Activated CD4-positive, alpha-beta memory T cell treated with anti-CD3 and anti-CD28 coated beads, Interleukin-2, amount 10 ng/mL, durations not matched to agents 7 days and 5 days (primary cell): ENCODE results near the gene KLLN. TPM values are rescaled to one million over a fixed set of nuclear protein-coding genes. Genes with fewer than 3 reads are reported as not detected.
"Not testable (repeated sequence)": the region's sequence is repeated elsewhere in the genome, so short reads cannot be mapped to it uniquely, and the experiment has no call there.

Experiments
- CTCF ChIA-PET: fragments of 350-600 bp; sonication (Branson Sonifier 250); formaldehyde crosslinking; loops from one replicate; lab custom pipeline; 2021; ENCODE audit warnings: antibody characterized with exemption, inconsistent platforms; lab: Charles Lee
- POLR2A ChIA-PET: fragments of 350-600 bp; sonication (Branson Sonifier 250); formaldehyde crosslinking; loops from one replicate; lab custom pipeline; 2021; ENCODE audit warnings: antibody characterized with exemption; lab: Charles Lee
- DNase-seq: peaks from one replicate; pipeline ENCODE4 v3.0.0-alpha.2; 2020
- H3K27ac Mint-ChIP-seq: one replicate; pipeline ENCODE4 v1.8.0; 2021; ENCODE audit warnings: mild to moderate bottlenecking, mixed read lengths
- H3K27me3 Mint-ChIP-seq: one replicate; pipeline ENCODE4 v1.8.0; 2021; ENCODE audit warnings: mixed read lengths
- H3K36me3 Mint-ChIP-seq: one replicate; pipeline ENCODE4 v1.8.0; 2021; ENCODE audit warnings: low read depth, mixed read lengths
- H3K4me1 Mint-ChIP-seq: one replicate; pipeline ENCODE4 v1.8.0; 2021; ENCODE audit warnings: mixed read lengths
- H3K4me3 Mint-ChIP-seq: one replicate; pipeline ENCODE4 v1.8.0; 2021; ENCODE audit warnings: mild to moderate bottlenecking, mixed read lengths
- H3K9me3 Mint-ChIP-seq: one replicate; pipeline ENCODE4 v1.8.0; 2021; ENCODE audit warnings: mixed read lengths
- total RNA-seq, 2 experiments: library from RNA; stranded (reverse); gene quantifications; one replicate each; pipeline ENCODE4 v1.2.3, GENCODE V29; 2021

KLLN gene
- total RNA-seq, 2 experiments from 2014 or later = 0.81 to 0.95 TPM

- peaks cover 2% of the 10 kb centered on the region for H3K9me3 Mint-ChIP-seq
- H3K36me3 Mint-ChIP-seq = peaks cover 3% of the 10 kb centered on the region
- no peak overlapping the region for H3K4me3 Mint-ChIP-seq
- ChIA-PET CTCF (interaction anchor here (1.2 kb wide), 1 partner anchor 753 kb away, joined by 3 read pairs; the partner anchor contains the start of gene RNLS), POLR2A (interaction anchor here (1.0 to 1.4 kb wide), 2 partner anchors 10 to 12 kb away, joined by 3 to 5 read pairs; partner anchors contain the start of gene ATAD1)
- no peak for DNase-seq
- H3K27ac Mint-ChIP-seq = no peak overlapping the region
- H3K4me1 Mint-ChIP-seq = peaks cover 18% of the 10 kb centered on the region
- H3K27me3 Mint-ChIP-seq = peaks cover 2% of the 10 kb centered on the region
Measured at GRCh38 chr10:87829986-87830729, 33.2 kb downstream of the KLLN start.

DNA sequence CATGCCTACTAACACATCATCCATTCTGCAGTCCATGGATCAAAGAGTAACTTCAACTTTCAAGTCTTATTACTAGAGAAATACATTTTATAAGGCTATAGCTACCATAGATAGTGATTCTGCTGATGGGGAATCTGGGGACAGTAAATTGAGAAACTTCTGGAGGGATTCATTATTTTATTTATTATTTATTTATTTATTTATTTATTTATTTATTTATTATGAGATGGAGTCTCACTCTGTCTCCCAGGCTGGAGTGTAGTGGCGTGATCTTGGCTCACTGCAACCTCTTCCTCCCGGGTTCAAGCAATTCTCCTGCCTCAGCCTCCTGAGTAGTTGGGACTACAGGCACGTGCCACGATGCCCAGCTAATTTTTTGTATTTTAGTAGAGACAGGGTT lies 34.3 kb downstream of the KLLN start:
- H3K27me3 Mint-ChIP-seq, DNase-seq, H3K36me3 Mint-ChIP-seq, H3K4me3 Mint-ChIP-seq, H3K27ac Mint-ChIP-seq, H3K9me3 Mint-ChIP-seq: not testable (repeated sequence)
- H3K4me1 Mint-ChIP-seq = peaks cover 18% of the 10 kb centered on the region
- ChIA-PET POLR2A (interaction anchor here (2.3 kb wide), 1 partner anchor 11 kb away, joined by 9 read pairs; the partner anchor contains the start of gene ATAD1), CTCF (interaction anchor here (0.6 kb wide), 1 partner anchor 11 kb away, joined by 3 read pairs; the partner anchor contains the start of gene ATAD1)

GRCh38 chr10:87827681-87828080 lies 35.7 kb downstream of the KLLN start:
- Mint-ChIP-seq H3K4me3 (no peak overlapping the region), H3K27ac (no peak overlapping the region), H3K9me3 (peaks cover 2% of the 10 kb centered on the region), H3K4me1 (peaks cover 18% of the 10 kb centered on the region), H3K36me3 (peaks cover 3% of the 10 kb centered on the region), H3K27me3 (peaks cover 3% of the 10 kb centered on the region)
- CTCF ChIA-PET = interaction anchor here (0.8 kb wide), 1 partner anchor 8 kb away, joined by 3 read pairs; no protein-coding TSS in a partner anchor
- no peak for DNase-seq
- POLR2A ChIA-PET = interaction anchor here (2.3 kb wide), 1 partner anchor 10 kb away, joined by 9 read pairs; the partner anchor contains the start of gene ATAD1

- Mint-ChIP-seq H3K9me3 (peaks cover 2% of the 10 kb centered on the region), H3K4me3 (no peak overlapping the region), H3K27ac (no peak overlapping the region), H3K27me3 (peaks cover 5% of the 10 kb centered on the region), H3K36me3 (peaks cover 3% of the 10 kb centered on the region), H3K4me1 (peaks cover 18% of the 10 kb centered on the region)
- ChIA-PET CTCF (no interaction called here), POLR2A (no interaction called here)
- DNase-seq = no peak
Measured at GRCh38 chr10:87826653-87827052, 36.7 kb downstream of the KLLN start.

DNA sequence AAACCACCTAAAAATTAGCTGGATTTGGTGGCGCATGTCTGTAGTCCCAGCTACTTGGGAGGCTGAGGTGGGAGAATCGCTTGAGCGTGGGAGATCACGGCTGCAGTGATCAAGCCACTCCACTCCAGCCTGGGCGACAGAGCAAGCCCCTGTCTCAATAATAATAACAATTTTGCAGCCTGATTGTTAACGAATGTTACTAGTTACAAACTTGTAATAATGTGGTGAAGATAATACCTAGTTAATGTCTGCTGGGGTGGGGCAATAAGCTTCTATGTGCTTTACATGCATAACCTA lies 44.1 kb downstream of the KLLN start:
- Mint-ChIP-seq H3K36me3 (peaks cover 15% of the 10 kb centered on the region), H3K9me3 (no peaks in the 10 kb centered on the region), H3K27me3 (peaks cover 5% of the 10 kb centered on the region), H3K4me3 (peak overlapping the region; percentile 55), H3K27ac (peak overlapping the region; percentile 31), H3K4me1 (peaks cover 32% of the 10 kb centered on the region)
- DNase-seq = no peak
- CTCF ChIA-PET = interaction anchor here (0.6 to 2.4 kb wide), 7 partner anchors 8 to 763 kb away, joined by 3 to 10 read pairs (median 4); partner anchors contain the start of genes KLLN, PTEN and RNLS
- POLR2A ChIA-PET = interaction anchor here (0.6 to 3.5 kb wide), 8 partner anchors 11 to 1171 kb away, joined by 3 to 74 read pairs (median 6); partner anchors contain the start of genes FAS, KLLN and PTEN

- peaks cover 5% of the 10 kb centered on the region for H3K27me3 Mint-ChIP-seq
Measured at GRCh38 chr10:87818505-87819288, 44.6 kb downstream of the KLLN start.

DNA sequence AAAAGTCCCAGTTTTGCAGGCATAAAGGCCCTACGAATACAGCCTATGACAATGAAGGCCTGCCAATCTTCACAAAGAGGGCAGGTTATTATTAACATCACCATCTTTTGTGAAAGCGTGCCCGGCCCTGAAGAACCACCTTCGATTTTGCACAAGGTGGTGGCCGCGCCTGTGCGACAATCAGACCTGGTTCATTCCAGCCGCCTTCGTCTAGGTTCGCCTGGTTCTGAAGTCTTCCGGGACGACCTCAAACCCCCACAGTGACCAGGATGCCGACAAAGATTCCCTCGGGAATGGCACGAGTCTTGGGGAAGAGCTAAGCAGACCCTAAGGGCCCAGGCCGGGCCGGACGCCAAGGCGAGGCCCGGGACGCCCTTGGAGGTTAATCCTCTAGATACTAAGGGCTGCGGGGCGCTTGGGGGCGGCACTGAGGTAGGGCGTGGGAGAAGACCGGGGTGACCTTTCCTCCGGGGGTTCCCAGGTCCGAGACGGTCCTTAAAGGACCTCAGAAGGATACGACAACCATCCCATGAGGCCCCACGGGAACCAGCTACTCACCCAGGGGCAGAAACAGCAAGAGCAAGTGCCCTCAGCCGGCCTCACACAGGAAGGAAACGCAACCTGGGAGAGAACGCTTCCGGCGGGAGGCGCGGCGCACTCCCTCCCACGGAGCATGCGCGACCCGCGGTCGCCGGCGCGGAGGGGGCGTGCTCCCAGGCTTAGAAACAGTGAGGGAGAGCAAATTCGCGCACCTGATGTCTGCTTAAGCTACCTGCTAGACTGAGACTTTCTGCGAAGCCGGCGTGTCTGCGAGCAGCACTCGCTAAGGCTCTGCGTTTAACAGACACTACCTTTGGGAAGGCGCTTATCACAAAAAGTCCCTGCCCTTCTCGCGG lies 45.5 kb downstream of the KLLN start, which contains the start of gene ATAD1:
ATAD1 (minus strand) TSS at position 618 of the 896 bp plus-strand sequence. CDS start 3,627 bp downstream, outside the sequence.
- H3K4me3 Mint-ChIP-seq = peak within 1 kb of the TSS; percentile 98
- peak; percentile 91 for DNase-seq
- H3K36me3 Mint-ChIP-seq = peaks cover 22% of the 10 kb centered on the region
- H3K27ac Mint-ChIP-seq = peak within 1 kb of the TSS; percentile 82
- H3K9me3 Mint-ChIP-seq = no peaks in the 10 kb centered on the region
- POLR2A ChIA-PET = interaction anchor here (0.6 to 3.5 kb wide), 19 partner anchors 10 to 1173 kb away, joined by 3 to 74 read pairs (median 4); partner anchors contain the start of genes FAS, KLLN, PTEN and STAMBPL1
- peaks cover 2% of the 10 kb centered on the region for H3K27me3 Mint-ChIP-seq
- CTCF ChIA-PET = interaction anchor here (0.7 to 2.4 kb wide), 13 partner anchors 11 to 765 kb away, joined by 3 to 10 read pairs (median 4); partner anchors contain the start of genes KLLN, PTEN and RNLS
- H3K4me1 Mint-ChIP-seq = peaks cover 35% of the 10 kb centered on the region

More at GRCh38 chr10:87818505-87819288, 44.6 kb downstream of the KLLN start:
- peak overlapping the region; percentile 82 for H3K27ac Mint-ChIP-seq
- DNase-seq = peak; percentile 66
- peak overlapping the region; percentile 98 for H3K4me3 Mint-ChIP-seq
- ChIA-PET POLR2A (interaction anchor here (0.9 to 3.5 kb wide), 17 partner anchors 10 to 1172 kb away, joined by 3 to 74 read pairs (median 5); partner anchors contain the start of genes FAS, KLLN, PTEN and STAMBPL1), CTCF (interaction anchor here (0.6 to 2.4 kb wide), 17 partner anchors 9 to 764 kb away, joined by 3 to 10 read pairs (median 4); partner anchors contain the start of genes KLLN, PTEN and RNLS)
- no peaks in the 10 kb centered on the region for H3K9me3 Mint-ChIP-seq
- H3K36me3 Mint-ChIP-seq = peaks cover 17% of the 10 kb centered on the region
- peaks cover 34% of the 10 kb centered on the region for H3K4me1 Mint-ChIP-seq

DNA sequence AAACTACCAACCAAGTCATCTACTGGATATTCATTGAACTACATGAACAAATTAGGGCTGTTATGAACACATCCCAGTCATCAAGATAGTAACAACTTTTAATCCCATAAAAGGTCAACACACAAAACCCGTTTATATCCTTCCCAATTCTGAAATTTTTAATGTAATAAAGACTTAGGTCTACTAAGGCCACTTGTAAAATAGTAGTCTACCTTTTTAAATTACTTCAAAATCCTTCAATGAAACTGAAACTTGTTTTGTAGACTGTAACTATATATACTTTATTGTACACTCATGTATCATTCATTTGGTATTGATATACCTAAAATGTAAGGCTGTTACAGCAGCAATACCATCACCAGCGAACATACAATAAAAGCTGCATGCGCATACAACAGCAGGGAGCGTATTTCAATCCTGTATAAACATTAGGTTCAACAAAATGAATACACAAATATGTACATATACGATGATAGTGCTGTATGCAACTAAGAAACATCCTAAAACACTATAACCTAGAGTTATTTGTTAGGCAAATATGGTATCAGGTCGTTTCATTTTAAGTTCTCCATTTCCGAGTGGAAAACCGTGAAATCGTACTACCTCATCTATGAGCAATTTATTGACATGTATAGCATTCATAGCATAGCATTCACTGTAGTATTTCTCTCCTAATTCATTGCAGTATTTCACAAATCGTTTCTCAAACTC lies 46.3 kb downstream of the KLLN start:
- Mint-ChIP-seq H3K36me3 (peaks cover 28% of the 10 kb centered on the region), H3K27me3 (no peaks in the 10 kb centered on the region), H3K9me3 (no peaks in the 10 kb centered on the region), H3K4me1 (peaks cover 35% of the 10 kb centered on the region), H3K4me3 (peak overlapping the region; percentile 98), H3K27ac (peak overlapping the region; percentile 82)
- no peak for DNase-seq
- CTCF ChIA-PET = interaction anchor here (1.6 to 2.4 kb wide), 3 partner anchors 19 to 45 kb away, joined by 5 to 10 read pairs (median 7); partner anchors contain the start of genes KLLN and PTEN
- POLR2A ChIA-PET = interaction anchor here (1.1 to 3.5 kb wide), 6 partner anchors 11 to 571 kb away, joined by 3 to 74 read pairs (median 7); partner anchors contain the start of genes KLLN and PTEN

DNA sequence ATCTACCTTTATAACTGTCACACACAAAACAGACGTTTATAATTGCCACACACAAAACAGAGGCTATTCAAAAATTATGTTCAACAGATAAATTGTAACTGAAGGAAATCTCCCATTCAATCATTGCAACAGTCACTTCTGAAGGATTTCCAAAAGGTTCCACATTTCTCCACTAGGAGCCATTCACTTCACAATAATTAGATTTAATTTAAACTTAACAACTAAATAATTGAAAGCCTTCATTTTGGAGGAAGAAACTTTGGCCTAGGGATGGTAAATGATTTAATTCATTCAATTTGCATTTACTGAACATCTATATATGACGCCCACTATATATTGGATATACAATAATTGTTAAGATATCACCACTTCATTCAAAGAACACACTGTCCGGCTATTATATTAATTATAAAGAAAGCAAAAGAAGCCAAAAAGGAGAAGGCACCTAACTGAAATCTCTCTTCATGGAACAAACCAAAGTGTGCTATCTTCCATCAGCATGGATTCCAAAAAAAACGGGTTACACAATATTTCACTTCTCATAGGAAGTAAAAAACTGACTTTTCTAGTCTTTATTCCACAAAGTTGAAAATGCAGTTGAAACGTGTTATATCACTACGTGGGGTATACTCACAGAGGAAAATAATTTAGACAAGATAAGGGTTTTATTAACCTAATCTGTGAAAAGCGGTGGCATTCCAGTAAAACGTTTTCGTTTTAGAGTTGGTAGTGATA lies 47.0 kb downstream of the KLLN start:
- CTCF ChIA-PET = interaction anchor here (1.0 to 1.3 kb wide), 2 partner anchors 573 to 767 kb away, joined by 3 to 5 read pairs; partner anchors contain the start of gene RNLS

More for the DNA sequence above, 47.0 kb downstream of the KLLN start:
- Mint-ChIP-seq H3K36me3 (peaks cover 35% of the 10 kb centered on the region), H3K27me3 (no peaks in the 10 kb centered on the region), H3K9me3 (no peaks in the 10 kb centered on the region), H3K4me1 (peaks cover 35% of the 10 kb centered on the region), H3K4me3 (peak overlapping the region; percentile 98), H3K27ac (peak overlapping the region; percentile 4)
- no peak for DNase-seq
- POLR2A ChIA-PET = interaction anchor here (2.9 to 3.5 kb wide), 3 partner anchors 46 to 571 kb away, joined by 15 to 74 read pairs (median 26); partner anchors contain the start of genes KLLN and PTEN
